Upper lobe of right lung (tissue), 1 donor: ENCODE data around the gene MAP3K5. TPM values are rescaled to one million over a fixed set of nuclear protein-coding genes. Genes with fewer than 3 reads are reported as not detected.

Experiments used
- ATAC-seq: fragments of 200-7000 bp; cut with Tn5 transposase; one replicate; pipeline ENCODE4 v1.9.1; 2020; ENCODE audit warnings: mild to moderate bottlenecking, moderate library complexity
- DNase-seq: peaks from one replicate; pipeline ENCODE4 v3.0.0-alpha.2; 2020
- H3K27ac ChIP-seq: fragments of 200-600 bp; one replicate; pipeline ENCODE4 v1.8.0; 2022
- H3K27me3 ChIP-seq: fragments of 200-600 bp; one replicate; pipeline ENCODE4 v1.8.0; 2022; ENCODE audit warnings: mild to moderate bottlenecking
- H3K36me3 ChIP-seq: fragments of 200-600 bp; one replicate; pipeline ENCODE4 v1.8.0; 2022
- H3K4me1 ChIP-seq: fragments of 200-600 bp; one replicate; pipeline ENCODE4 v1.8.0; 2022
- H3K4me3 ChIP-seq: fragments of 200-600 bp; one replicate; pipeline ENCODE4 v1.8.0; 2022; ENCODE audit warnings: mild to moderate bottlenecking
- H3K9me3 ChIP-seq: fragments of 200-600 bp; one replicate; pipeline ENCODE4 v1.8.0; 2022
- CTCF ChIP-seq: fragments of 200-600 bp; IDR thresholded peaks from one replicate; pipeline ENCODE4 v1.8.0; 2022; ENCODE audit warnings: antibody characterized with exemption
- intact Hi-C: fragments of 100-400 bp; cut with DNase I; formaldehyde crosslinking; loops from one replicate; pipeline ENCODE4 v1.11.0; 2022
- total RNA-seq: library from RNA; stranded (reverse); fragmentation: NEBNext Ultra II Directional; extraction: Animal tissue kit (Norgen Biotek cat#: 25700); gene quantifications from one replicate; pipeline ENCODE4 v1.2.1, GENCODE V29; 2021
- donor health status: DM: no; HTN: yes; CAD: no; lungs with severe emphysema.

MAP3K5 gene
- total RNA-seq, 1 donor from 2014 or later: 32.5 TPM

- TF ChIP-seq CTCF: peak; percentile 29
- Histone ChIP-seq H3K4me3 (no peak overlapping the region), H3K4me1 (no peaks in the 10 kb centered on the region), H3K27me3 (no peaks in the 10 kb centered on the region), H3K27ac (no peak overlapping the region), H3K9me3 (no peaks in the 10 kb centered on the region), H3K36me3 (no peaks in the 10 kb centered on the region)
- ATAC-seq: peak; percentile 90
- peak; percentile 76 for DNase-seq
- intact Hi-C loops: no loop called here
These were observed 265.9 kb downstream of the MAP3K5 start for GRCh38 chr6:136526196-136526930.

DNA sequence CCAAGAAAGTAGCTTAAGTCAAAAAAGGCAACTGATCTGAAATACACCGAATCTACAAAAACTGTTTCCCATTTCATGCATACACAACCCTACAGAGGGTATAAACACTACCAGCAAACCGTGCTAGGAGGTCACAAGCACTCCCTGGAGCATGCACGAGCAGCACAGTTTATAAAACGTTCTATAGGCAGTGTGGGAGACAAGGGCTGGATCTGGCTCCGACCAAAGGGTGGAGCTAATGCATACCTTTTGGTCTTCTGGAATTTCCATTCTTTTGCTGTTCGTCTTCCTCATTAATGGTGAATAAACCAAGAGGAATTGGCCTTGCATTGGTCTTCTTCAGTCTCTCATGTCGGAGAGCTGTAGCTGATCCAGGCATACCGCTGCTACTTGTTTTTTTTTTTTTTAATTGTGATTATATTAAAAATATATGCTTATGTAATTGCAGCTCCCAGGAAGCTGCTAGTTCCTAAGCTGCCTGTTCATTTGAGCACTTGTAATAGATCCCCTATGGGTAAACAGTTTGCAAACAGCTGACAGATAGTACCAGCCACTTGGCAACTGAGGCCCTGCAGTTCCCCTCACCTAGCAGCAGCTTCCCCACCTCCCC is 266.6 kb downstream of the MAP3K5 start:
- no peak for DNase-seq
- no peak for ATAC-seq
- H3K36me3 ChIP-seq: no peaks in the 10 kb centered on the region
- no peak overlapping the region for H3K27ac ChIP-seq
- intact Hi-C loops: no loop called here
- H3K4me1 ChIP-seq: no peaks in the 10 kb centered on the region
- no peaks in the 10 kb centered on the region for H3K9me3 ChIP-seq
- no peaks in the 10 kb centered on the region for H3K27me3 ChIP-seq
- no peak for TF ChIP-seq CTCF
- H3K4me3 ChIP-seq: no peak overlapping the region

DNA sequence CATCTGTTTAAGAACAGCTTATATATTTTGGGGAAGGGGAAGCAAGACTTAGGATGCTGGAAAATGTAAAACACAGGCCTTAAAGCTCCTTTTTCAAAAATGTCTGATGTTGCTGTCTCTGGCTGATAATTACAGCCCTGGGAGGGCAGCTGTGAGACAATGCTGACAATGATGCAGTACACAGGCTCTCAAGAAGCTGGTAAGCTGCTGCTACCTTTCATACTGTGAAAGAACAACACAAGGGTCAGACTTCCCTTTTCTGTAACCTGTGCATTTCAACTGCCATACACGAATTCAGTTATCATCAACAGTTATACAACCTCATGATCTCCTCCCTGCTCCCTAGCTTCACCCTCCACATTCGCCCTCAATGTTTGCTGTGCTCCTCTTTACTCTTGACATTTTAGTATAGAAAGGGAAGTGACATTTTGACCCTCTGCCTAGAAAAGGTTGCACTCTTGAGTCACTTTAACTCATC is 267.3 kb downstream of the MAP3K5 start:
- intact Hi-C loops: no loop called here
- H3K4me3 ChIP-seq: no peak overlapping the region
- DNase-seq (no peak), ATAC-seq (no peak)
- no peaks in the 10 kb centered on the region for H3K36me3 ChIP-seq
- no peaks in the 10 kb centered on the region for H3K4me1 ChIP-seq
- TF ChIP-seq CTCF: no peak
- no peak overlapping the region for H3K27ac ChIP-seq
- no peaks in the 10 kb centered on the region for H3K9me3 ChIP-seq
- no peaks in the 10 kb centered on the region for H3K27me3 ChIP-seq

GRCh38 chr6:136524339-136524935 is 267.8 kb downstream of the MAP3K5 start:
- Histone ChIP-seq H3K36me3 (no peaks in the 10 kb centered on the region), H3K9me3 (no peaks in the 10 kb centered on the region), H3K4me1 (no peaks in the 10 kb centered on the region), H3K27ac (no peak overlapping the region), H3K4me3 (no peak overlapping the region), H3K27me3 (no peaks in the 10 kb centered on the region)
- intact Hi-C loops: no loop called here
- TF ChIP-seq CTCF: no peak
- ATAC-seq: no peak
- DNase-seq: no peak

- ATAC-seq (no peak), DNase-seq (no peak)
- Histone ChIP-seq H3K27me3 (no peaks in the 10 kb centered on the region), H3K4me3 (no peak overlapping the region), H3K9me3 (no peaks in the 10 kb centered on the region), H3K27ac (no peak overlapping the region), H3K36me3 (no peaks in the 10 kb centered on the region), H3K4me1 (no peaks in the 10 kb centered on the region)
- intact Hi-C loops: no loop called here
- TF ChIP-seq CTCF: no peak
These were observed 269.1 kb downstream of the MAP3K5 start for GRCh38 chr6:136523196-136523595.
